K562 treated with DMSO at 1 percent for 48 hours (cell line): ENCODE data around the gene VAPA. TPM values are rescaled to one million over a fixed set of nuclear protein-coding genes. Genes with fewer than 3 reads are reported as not detected.

Experiments
- total RNA-seq: library from RNA; unstranded; fragments of 300-600 nt; gene quantifications from 2 replicates; pipeline ENCODE4 v1.2.3, GENCODE V29; 2022; ENCODE audit warnings: low replicate concordance; ENCODE audit errors: extremely low read depth

The VAPA gene
- not detected in 2 replicates for total RNA-seq

GRCh38 chr18:9913526-9914333 is at the start of gene VAPA:
Gene VAPA, plus strand, starts transcription at chr18:9914016. Its CDS starts 241 bp downstream, at chr18:9914257.

GRCh38 chr18:9885170-9886004 is 28.4 kb upstream of the VAPA start, which contains the start of gene TXNDC2:
Gene TXNDC2, plus strand, starts transcription at chr18:9885973. Its CDS starts 708 bp downstream, at chr18:9886681.

Other genes starting within 250 kb of the VAPA start
- gene RAB31, start 205.7 kb upstream of the VAPA start, total RNA-seq = not detected in 2 replicates
- gene TXNDC2, start 28.0 kb upstream of the VAPA start, total RNA-seq = not detected in 2 replicates